GM12873 (cell line): ENCODE measurements around the gene ATP2B2.

ENCODE experiments used
- TF ChIP-seq, protein P1 (sequence below): IDR thresholded peaks from 2 replicates; pipeline ENCODE4 v1.5.1; 2012; ENCODE audit warnings: low read depth, mild to moderate bottlenecking, moderate library complexity, low read length, control low read depth; ENCODE audit not compliant: insufficient read depth; ENCODE audit errors: missing control alignments

ATP2B2 gene

DNA sequence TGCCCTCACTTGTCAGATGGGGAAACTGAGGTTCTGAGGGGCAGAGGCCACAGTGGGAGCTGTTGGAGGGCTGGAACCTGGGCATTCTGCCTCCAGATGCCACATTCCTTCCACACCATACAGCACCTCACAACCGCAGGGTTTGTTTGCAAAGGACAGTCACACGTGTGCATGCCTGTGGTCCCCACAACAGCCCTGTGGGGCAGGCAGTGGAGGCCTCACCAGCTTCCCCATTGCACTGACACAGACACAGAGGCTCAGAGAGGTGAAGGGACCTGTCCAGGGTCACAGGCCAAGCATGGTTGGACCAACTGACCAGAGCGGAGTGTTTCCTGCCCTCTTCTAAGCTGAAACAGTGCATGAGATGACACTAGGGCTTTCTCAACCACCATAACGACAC, 109.3 kb downstream of the ATP2B2 start:
- TF ChIP-seq, protein P1, sequence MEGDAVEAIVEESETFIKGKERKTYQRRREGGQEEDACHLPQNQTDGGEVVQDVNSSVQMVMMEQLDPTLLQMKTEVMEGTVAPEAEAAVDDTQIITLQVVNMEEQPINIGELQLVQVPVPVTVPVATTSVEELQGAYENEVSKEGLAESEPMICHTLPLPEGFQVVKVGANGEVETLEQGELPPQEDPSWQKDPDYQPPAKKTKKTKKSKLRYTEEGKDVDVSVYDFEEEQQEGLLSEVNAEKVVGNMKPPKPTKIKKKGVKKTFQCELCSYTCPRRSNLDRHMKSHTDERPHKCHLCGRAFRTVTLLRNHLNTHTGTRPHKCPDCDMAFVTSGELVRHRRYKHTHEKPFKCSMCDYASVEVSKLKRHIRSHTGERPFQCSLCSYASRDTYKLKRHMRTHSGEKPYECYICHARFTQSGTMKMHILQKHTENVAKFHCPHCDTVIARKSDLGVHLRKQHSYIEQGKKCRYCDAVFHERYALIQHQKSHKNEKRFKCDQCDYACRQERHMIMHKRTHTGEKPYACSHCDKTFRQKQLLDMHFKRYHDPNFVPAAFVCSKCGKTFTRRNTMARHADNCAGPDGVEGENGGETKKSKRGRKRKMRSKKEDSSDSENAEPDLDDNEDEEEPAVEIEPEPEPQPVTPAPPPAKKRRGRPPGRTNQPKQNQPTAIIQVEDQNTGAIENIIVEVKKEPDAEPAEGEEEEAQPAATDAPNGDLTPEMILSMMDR: no peak

DNA sequence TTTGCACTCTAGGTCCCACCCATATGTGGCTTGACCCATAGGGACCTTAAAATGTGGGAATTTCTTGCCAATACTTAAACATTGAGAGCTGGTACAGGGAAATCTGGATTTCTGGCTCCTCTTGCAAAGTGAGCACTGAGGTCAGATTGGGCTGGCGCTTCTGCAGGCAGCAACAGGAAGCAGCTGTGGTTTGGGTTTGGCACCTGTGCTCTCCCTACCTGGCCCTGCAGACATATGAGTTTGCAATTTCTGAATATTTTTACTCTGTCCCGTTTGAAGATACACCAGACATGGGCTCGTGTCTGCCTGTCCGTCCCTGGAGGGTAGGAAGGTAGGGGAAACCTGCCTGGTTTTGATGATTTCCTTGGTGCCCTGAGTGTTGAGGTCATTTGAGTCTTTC, 109.7 kb downstream of the ATP2B2 start:
- TF ChIP-seq, protein P1: no peak

DNA sequence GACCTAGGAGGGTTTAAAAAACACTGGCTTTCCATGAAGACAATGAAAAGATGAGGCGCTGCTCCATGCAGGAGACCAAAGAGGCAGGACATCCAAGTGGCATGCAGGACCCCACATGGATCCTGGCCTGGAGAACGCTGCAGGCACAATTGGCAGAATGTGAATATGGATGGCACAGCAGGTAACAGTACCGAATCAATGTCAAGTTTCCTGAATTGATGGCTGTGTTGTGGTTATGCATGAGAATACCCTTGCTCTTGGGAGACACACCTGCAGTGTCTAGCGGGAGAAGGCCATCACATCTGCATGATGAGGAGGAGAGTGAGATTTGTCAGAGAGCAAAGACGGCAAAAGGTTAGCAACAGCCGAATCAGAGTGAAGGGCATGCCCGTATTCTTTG, 110.2 kb downstream of the ATP2B2 start:
- TF ChIP-seq, protein P1: no peak

DNA sequence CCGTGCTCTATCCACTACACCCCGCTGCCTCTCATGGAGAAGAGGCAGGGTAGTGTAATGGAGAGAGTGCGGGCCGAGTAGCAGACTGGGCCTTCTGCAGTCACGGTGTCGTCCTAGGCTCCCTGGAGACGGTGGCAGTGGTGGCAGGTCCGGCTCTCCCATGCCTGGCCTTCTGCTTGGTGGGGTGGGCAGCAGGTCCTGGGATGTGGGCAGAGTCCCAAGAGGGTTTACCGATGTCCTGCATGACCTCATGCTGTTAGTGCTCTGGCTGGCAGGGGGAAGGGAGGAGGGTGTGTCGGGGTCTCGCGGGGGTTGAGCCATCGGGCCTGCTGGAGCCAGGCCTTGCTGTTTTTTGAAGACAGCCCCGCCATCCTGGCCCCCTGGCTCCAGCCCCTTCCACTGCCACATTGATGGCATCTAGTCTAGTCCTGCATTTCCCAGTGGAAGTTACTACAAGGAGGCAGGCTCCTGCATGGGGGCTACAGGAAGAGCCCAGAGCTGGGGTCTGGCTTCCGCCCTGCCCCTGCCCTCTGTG, 110.8 kb downstream of the ATP2B2 start:
- TF ChIP-seq, protein P1: no peak

DNA sequence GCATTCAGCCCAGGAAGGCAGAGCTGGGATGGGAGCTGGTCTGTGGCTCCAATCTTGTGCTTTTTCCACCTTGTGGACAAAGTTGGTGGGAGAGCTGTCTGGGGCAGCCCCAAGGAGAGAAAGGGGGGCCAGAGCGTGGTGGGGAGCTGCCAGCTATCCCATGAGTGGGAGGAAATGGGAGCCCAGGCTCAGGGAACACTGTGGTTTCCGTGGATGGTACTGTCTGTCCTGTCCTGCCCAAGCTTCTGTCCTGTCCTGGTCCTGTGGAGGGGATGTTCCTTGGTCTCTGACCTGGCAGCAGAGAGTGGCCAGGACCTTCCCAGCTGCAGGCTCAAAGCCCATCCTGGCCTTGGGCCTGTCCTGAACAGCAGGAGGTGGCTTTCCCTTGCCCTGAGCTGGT, 111.9 kb downstream of the ATP2B2 start:
- TF ChIP-seq, protein P1: no peak

DNA sequence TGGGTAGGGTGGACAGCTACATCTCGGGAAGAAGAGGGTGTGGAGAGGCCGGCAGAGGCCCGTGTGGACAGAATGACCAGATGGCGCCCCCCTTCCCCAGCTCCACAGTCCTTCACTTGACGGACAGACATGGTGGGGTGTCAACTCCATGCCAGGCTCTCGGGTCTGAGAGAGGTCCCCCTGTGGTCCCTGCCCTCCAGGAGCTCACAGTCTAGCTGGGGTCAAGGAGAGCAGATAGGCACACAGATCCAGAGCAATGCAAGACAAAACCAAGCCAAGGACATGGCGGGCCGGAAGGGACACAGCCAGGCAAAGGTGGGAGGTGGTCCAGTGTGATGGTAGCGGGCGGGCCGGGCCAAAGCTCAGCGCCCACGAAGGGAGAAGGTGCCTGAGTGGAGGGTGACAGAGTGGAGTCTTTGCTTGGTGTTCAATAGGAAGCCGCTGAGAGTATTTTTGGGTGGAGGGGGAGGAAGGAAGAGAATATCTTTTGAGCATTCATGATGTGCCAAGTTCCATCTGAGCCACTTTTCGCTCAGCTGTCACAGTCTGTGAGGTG, 112.4 kb downstream of the ATP2B2 start:
- TF ChIP-seq, protein P1: no peak

DNA sequence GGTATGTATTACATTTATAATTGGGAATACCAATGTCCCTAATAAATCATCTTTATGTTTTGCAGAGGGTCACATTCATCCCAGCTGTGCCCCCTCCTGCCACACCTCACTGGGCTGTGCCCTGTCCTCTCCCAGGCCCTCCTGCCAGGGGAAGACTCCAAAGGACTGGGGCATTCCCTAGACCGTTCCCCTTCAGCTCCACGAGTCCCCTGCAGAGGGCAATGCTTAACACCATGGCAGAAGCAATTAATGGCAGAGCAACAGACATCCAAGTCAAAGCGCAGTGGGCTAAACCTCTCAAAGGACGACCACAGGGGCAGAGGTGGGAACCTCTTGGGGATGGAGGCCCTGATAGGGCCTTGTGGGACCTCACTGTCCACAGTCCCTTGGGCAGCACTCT, 113.1 kb downstream of the ATP2B2 start:
- TF ChIP-seq, protein P1: no peak

DNA sequence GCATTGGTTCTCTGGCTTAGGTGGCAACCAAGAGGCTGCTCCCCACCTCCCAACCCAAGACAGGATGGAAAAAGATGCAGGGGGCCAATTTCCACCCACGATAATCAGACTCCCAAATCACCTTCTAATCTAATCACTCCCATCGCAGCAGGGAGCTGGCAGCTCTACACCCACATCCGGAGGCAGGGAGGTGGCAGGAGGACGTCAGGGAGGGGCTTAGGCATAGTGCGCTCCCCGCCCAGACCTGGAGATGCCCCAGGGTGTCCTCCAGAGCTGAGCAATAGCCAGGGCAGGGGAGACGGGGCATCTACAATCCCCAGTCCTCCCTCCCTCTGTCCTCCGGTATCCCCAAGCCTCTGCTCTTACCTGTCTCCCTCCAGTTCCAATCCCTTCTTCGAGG, 114.0 kb downstream of the ATP2B2 start:
- TF ChIP-seq, protein P1: no peak
